NOMO-1 (cell line): ENCODE data around the gene AUTS2.
"Not testable (repeated sequence)": the region's sequence is repeated elsewhere in the genome, so short reads cannot be mapped to it uniquely, and the experiment has no call there.

Experiments used
- DNase-seq, 2 experiments: peaks; one replicate each; lab custom pipeline; 2025; ENCODE audit not compliant: unreplicated experiment in 2 of 2; lab: John Stamatoyannopoulos, UW

Gene AUTS2

GRCh38 chr7:70710011-70710480 lies 1111.8 kb downstream of the AUTS2 start:
- peak; percentile 42 to 67 for DNase-seq

DNA sequence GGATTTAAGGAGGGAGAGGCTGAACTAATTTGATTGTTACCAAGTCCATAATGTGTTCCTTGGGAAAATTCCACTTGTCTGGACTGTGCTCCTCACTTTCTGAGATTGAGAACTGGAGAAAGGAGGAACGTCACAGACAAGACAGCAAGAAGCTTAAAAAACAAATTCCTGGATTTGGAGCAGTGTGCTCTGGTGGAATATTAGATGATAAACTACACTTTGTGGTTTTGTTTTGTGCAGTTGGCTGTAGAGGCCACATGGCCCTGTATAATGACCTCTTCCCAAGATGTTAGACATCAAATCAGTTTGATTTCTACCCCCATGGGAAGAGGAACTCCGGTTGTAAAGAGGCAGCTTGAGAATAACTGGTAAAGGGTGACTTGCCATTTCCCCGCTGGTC lies 1112.4 kb downstream of the AUTS2 start:
- no peak for DNase-seq

DNA sequence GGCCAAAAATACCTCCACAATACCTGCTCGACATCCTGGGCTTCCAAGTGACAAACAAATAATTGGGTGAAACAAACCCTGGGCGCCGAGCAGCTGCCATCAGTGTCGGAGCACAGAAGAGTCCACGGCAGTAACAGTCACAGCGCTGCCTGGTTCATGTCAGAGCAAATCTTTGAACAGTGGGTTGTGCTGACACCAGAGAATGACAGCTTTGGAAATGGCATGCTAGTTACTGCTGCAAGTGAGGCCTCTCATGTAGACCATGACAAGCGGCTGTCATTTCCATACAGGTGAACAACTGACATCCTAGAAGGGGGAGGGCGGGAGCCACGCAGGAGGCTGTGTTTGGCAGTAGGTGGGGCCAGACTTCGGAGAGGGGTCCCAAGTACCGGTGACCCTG lies 1113.2 kb downstream of the AUTS2 start:
- no peak for DNase-seq

DNA sequence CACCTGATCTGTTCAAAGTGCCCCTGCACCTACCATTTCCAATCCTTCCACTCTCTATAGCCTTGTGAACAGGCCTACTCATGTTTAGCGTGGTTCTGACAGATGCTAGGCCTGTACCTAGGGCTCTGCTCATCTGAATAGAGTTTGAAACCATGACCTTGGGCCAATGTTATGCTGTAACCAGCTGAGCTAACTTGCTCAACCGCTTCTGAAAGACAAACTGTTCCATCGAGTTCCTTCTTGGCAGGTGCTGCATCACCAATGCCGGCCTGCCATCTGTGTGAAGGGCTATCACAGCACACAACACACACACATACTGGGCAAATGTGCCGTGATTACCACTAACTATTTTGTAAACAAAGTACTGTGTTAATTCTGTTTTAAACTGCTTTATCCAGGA lies 1114.7 kb downstream of the AUTS2 start:
- no peak for DNase-seq

GRCh38 chr7:70714506-70715038 lies 1116.3 kb downstream of the AUTS2 start:
- DNase-seq: no peak

DNA sequence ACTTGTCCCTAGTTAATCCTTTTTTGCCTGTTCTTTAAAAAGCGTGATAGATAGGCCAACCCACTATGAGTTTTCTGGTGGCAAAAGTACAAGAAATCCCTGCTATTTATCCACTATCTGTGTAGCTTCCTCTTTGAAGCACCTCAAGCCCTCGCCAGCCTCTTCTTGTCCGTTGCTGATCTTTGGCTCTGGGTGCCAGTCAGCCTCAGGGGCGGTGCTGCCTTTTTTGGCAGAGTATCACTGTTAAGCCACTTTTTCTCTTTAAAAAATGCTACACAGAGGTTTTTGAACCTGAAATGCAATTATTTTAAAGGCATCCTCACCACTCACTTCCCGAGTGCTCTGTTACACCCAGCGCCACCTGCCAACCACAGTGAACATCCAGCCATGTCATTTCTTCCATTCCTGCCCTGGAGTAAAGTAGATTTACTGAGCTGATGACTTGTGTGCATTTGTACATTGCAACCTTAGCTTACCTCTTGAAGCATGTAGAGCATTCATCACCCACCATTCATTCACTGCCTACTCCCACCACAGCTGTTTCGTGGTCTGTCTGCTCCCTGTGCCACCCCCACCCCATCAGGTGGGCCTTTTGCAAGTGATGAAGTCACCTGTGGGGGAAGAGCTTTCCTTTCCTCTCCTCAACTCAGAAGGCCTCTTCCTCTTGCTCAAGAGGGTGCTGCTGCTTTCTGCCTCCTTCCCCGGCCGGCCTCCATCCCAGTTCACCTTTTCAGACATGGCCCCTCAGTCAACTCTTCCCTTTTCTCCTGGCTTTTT lies 1119.5 kb downstream of the AUTS2 start:
- DNase-seq: no peak

DNA sequence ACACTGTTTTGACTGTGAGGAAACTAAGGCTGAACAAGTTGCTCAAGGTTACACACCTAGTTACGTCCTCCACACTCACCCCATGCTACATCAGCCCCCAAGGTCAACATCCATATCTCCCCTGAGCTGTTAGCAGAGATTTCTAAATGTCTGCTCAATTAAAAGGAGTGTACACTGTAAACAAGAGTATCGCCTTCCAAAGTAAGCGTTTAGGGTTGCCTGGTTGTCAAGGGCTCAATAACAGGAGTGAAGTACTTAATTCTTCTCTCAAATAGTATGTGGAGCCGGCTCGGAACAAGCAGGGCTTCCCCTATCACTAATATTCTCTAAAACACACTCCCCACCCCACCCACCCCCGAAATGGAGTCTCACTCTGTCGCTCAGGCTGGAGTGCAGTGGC lies 1120.8 kb downstream of the AUTS2 start:
- DNase-seq: no peak

- no peak for DNase-seq
Measured at GRCh38 chr7:70720191-70720873, 1122.1 kb downstream of the AUTS2 start.

- DNase-seq: no peak
Measured at GRCh38 chr7:70721500-70721899, 1123.2 kb downstream of the AUTS2 start.

DNA sequence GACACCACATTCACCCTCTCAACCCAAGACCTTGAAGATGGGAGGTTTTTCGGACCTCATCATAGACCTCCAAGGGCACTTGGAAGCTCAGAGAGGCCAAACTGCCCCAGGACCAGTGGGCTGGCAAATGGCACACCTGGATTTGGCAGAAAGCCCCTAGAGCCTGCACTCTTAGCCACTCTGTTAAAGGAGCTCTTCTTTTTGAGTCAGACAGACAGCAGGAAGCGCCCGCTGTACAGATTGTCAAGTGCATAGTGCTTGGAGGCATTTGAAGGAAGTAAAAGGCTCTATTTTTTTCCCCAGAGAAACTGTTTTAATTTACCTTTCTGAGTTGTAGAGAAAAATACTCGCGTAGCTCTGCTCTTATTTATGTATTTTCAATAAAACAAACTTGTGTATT lies 1125.1 kb downstream of the AUTS2 start:
- no peak for DNase-seq

GRCh38 chr7:70725448-70725847 lies 1127.2 kb downstream of the AUTS2 start:
- DNase-seq: no peak

DNA sequence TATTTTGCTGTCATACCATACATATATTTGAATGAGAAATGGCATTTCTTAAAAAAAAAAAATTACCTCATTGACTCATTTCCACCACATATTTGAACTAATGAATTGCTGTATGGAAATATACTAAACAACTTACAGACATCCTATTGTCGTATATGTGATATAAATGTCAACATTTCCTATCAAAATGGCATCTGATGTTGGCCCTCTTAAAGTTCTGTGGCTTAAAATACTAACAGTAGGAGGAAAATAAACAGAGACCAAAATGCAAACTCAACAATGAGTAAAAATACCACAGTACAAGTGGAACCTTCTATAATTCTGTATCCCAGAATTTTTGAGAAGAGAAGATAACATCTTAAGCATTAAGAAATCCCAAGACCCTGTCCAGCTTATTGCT lies 1128.0 kb downstream of the AUTS2 start:
- DNase-seq: no peak

GRCh38 chr7:70726951-70727378 lies 1128.7 kb downstream of the AUTS2 start:
- no peak for DNase-seq

- DNase-seq: no peak
Measured at GRCh38 chr7:70727861-70728260, 1129.6 kb downstream of the AUTS2 start.

- DNase-seq: no peak
Measured at GRCh38 chr7:70728872-70729552, 1130.7 kb downstream of the AUTS2 start.

DNA sequence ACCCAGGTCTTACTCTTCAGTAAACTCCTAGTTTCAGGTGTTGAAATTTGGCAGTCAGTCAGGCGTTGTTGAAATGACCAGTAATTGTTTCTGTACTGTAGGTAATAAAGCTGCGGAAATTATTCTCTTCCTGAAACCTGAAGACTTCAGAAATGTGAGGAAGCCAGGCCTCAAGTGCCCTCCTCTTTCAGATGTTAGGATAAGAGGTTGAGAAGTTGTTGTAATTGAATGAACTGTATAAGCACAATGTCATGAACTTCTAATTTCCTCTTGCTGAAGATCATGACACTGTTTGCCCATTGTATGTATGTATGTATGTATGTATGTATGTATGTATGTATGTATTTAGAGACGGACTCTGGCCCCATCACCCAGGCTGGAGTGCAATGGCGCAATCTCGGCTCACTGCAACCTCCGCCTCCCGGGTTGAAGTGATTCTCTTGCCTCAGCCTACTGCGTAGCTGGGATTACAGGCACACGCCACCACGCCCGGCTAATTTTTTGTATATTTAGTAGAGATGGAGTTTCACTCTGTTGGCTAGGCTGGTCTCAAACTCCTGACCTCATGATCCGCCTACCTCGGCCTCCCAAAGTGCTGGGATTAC lies 1131.4 kb downstream of the AUTS2 start:
- not testable (repeated sequence) for DNase-seq

DNA sequence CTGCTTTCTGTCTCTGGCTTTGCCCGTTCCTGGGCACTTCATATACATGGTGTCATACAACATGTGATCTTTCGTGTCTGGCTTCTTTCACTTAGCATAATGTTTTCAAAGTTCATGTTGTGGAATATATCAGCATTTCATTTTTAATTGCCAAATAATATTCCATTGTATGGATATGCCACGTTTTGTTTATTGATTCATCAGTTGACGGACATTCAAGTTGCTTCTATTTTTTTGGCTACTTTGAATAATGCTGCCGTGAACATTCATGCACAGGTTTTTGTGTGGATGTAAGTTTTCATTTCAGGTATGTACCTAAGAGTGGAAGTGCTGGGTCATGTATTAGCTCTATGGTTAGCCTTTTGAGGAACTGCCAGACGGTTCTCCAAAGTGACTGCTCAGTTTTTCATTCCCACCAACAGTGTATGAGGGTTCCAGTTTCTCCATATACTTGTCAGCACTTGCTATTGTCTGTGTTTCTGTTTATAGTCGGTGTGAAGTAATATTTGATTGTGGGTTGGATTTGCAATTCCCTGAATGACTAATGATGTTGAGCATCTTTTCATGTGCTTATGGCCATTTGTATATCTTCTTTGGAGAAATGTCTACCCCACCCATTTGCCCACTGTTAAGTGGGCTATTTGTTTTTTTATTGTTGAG lies 1132.3 kb downstream of the AUTS2 start:
- no peak for DNase-seq

- no peak for DNase-seq
Measured at GRCh38 chr7:70733090-70733489, 1134.8 kb downstream of the AUTS2 start.

DNA sequence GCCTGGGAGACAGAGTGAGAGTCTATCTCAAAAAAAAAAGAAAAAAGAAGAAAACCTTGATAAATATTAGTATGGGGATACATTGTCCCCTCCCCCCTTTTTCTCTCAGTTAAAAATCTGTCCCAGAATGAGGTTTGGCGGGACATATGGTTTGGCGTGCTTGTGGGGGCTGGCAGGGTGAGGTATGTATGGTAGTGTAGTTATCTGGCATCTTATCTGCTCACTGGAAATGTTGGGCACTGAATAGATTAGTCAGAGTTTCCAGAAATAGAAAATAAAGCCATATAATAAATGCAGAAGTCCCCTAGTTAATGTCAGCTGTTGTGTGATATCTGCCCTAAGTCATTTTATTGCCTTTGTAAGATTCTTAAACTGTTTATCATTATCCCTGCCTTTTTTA lies 1136.1 kb downstream of the AUTS2 start:
- no peak for DNase-seq

DNA sequence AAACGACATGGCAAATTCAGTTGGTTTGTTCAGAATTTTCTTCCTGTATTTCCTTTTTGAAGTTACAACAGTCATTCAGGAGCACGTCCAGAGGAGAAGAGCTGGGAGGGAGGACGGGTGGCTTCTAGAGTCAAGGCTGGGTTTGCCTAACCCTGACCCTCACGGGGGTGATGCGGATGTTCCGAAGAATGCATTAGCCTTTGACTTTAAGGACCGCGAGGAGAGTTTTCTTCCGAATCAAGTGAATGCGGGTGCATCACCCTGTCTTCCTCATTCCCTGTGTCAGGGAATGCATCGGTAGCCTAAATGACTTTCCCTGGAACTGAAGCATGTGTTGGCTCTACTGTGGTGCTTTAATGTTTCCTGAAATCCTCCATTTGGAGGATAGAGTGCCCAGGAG lies 1137.0 kb downstream of the AUTS2 start:
- DNase-seq: no peak
